ENCODE measurements around the gene VPS26A. TPM values are rescaled to one million over a fixed set of nuclear protein-coding genes. Genes with fewer than 3 reads are reported as not detected.

The VPS26A gene
- polyA plus RNA-seq, 1 experiment, result 44.4 TPM

GRCh38 chr10:69102440-69102839 lies 21.5 kb upstream of the VPS26A start:
- POLR2A ChIA-PET, result no interaction called here
- CTCF ChIA-PET, result interaction anchor here (2.1 kb wide), 1 partner anchor 9 kb away, joined by 6 read pairs; no protein-coding TSS in a partner anchor

GRCh38 chr10:69103784-69104183 lies 20.2 kb upstream of the VPS26A start:
- POLR2A ChIA-PET, result no interaction called here
- Histone ChIP-seq H3K27ac (ENCODE audit: low read depth, low read length) (no peak overlapping the region), H3K27me3 (ENCODE audit: control insufficient read depth, insufficient read depth, low read length) (no peaks in the 10 kb centered on the region), H3K9me3 (ENCODE audit: control insufficient read depth, insufficient read depth, low read length) (no peaks in the 10 kb centered on the region), H3K4me3 (ENCODE audit: low read depth, low read length) (no peak overlapping the region)
- CTCF ChIA-PET, result interaction anchor here (2.1 kb wide), 1 partner anchor 10 kb away, joined by 6 read pairs; no protein-coding TSS in a partner anchor
- DNase-seq (ENCODE audit: low read depth, low spot score), result no peak
- TF ChIP-seq CTCF (IDR thresholded peaks at IDR 0.05; ENCODE audit: low read depth, low read length), result no peak

More at GRCh38 chr10:69102440-69102839, 21.5 kb upstream of the VPS26A start:
- Histone ChIP-seq H3K4me3 (ENCODE audit: low read depth, low read length) (no peak overlapping the region), H3K9me3 (ENCODE audit: control insufficient read depth, insufficient read depth, low read length) (no peaks in the 10 kb centered on the region), H3K27ac (ENCODE audit: low read depth, low read length) (no peak overlapping the region), H3K27me3 (ENCODE audit: control insufficient read depth, insufficient read depth, low read length) (no peaks in the 10 kb centered on the region)
- TF ChIP-seq CTCF (IDR thresholded peaks at IDR 0.05; ENCODE audit: low read depth, low read length), result no peak
- no peak for DNase-seq (ENCODE audit: low read depth, low spot score)

- DNase-seq (ENCODE audit: low read depth, low spot score), result no peak
- no peak overlapping the region for H3K4me3 ChIP-seq (ENCODE audit: low read depth, low read length)
- ChIA-PET POLR2A (no interaction called here), CTCF (interaction anchor here (2.1 kb wide), 1 partner anchor 11 kb away, joined by 5 read pairs; no protein-coding TSS in a partner anchor)
- H3K27ac ChIP-seq (ENCODE audit: low read depth, low read length), result no peak overlapping the region
- H3K27me3 ChIP-seq (ENCODE audit: control insufficient read depth, insufficient read depth, low read length), result no peaks in the 10 kb centered on the region
- no peaks in the 10 kb centered on the region for H3K9me3 ChIP-seq (ENCODE audit: control insufficient read depth, insufficient read depth, low read length)
- TF ChIP-seq CTCF (IDR thresholded peaks at IDR 0.05; ENCODE audit: low read depth, low read length), result no peak
Measured at GRCh38 chr10:69104994-69105790, 18.8 kb upstream of the VPS26A start.

- POLR2A ChIA-PET, result no interaction called here
- Histone ChIP-seq H3K27ac (ENCODE audit: low read depth, low read length) (no peak overlapping the region), H3K4me3 (ENCODE audit: low read depth, low read length) (no peak overlapping the region), H3K27me3 (ENCODE audit: control insufficient read depth, insufficient read depth, low read length) (peaks cover 10% of the 10 kb centered on the region), H3K9me3 (ENCODE audit: control insufficient read depth, insufficient read depth, low read length) (no peaks in the 10 kb centered on the region)
- no peak for TF ChIP-seq CTCF (IDR thresholded peaks at IDR 0.05; ENCODE audit: low read depth, low read length)
- CTCF ChIA-PET, result interaction anchor here (0.6 kb wide), 1 partner anchor 11 kb away, joined by 4 read pairs; no protein-coding TSS in a partner anchor
- no peak for DNase-seq (ENCODE audit: low read depth, low spot score)
Measured at GRCh38 chr10:69107176-69107490, 16.8 kb upstream of the VPS26A start.

GRCh38 chr10:69107699-69108098 lies 16.3 kb upstream of the VPS26A start:
- Histone ChIP-seq H3K27me3 (ENCODE audit: control insufficient read depth, insufficient read depth, low read length) (peaks cover 13% of the 10 kb centered on the region), H3K9me3 (ENCODE audit: control insufficient read depth, insufficient read depth, low read length) (no peaks in the 10 kb centered on the region), H3K4me3 (ENCODE audit: low read depth, low read length) (no peak overlapping the region), H3K27ac (ENCODE audit: low read depth, low read length) (no peak overlapping the region)
- ChIA-PET CTCF (interaction anchor here (0.6 kb wide), 1 partner anchor 10 kb away, joined by 4 read pairs; no protein-coding TSS in a partner anchor), POLR2A (interaction anchor here (0.6 kb wide), 1 partner anchor 55 kb away, joined by 3 read pairs; no protein-coding TSS in a partner anchor)
- TF ChIP-seq CTCF (IDR thresholded peaks at IDR 0.05; ENCODE audit: low read depth, low read length), result no peak
- DNase-seq (ENCODE audit: low read depth, low spot score), result no peak
